OCI-LY3 (cell line): ENCODE measurements around the gene WDR46.

ENCODE experiments used
- CTCF ChIP-seq: fragments of 200-600, 300-600 bp; sonication (generic); IDR thresholded peaks from 2 replicates; pipeline ENCODE4 v1.5.1; 2014; ENCODE audit warnings: antibody characterized with exemption, low read length, low read depth
- EZH2phosphoT487 ChIP-seq: fragments of 200-600 bp; shearing (Covaris generic); IDR thresholded peaks from 2 replicates; pipeline ENCODE4 v1.6.1; 2018; ENCODE audit warnings: antibody characterized with exemption, mixed run types, low read depth

- TF ChIP-seq CTCF (no peak), EZH2phosphoT487 (no peak)
These were observed 46.9 kb upstream of the WDR46 start for GRCh38 chr6:33335916-33336315.
